ENCODE measurements around the gene FGF11. TPM values are rescaled to one million over a fixed set of nuclear protein-coding genes. Genes with fewer than 3 reads are reported as not detected.
A peak's percentile ranks its signal among the peaks of the same experiment; 100 is the strongest.

FGF11 gene
- total and polyA plus RNA-seq, 2 of the 13 experiments (the other 11 are each of a cell fraction or from before 2014, with no cell fraction given): 0.20 to 7.6 TPM

DNA sequence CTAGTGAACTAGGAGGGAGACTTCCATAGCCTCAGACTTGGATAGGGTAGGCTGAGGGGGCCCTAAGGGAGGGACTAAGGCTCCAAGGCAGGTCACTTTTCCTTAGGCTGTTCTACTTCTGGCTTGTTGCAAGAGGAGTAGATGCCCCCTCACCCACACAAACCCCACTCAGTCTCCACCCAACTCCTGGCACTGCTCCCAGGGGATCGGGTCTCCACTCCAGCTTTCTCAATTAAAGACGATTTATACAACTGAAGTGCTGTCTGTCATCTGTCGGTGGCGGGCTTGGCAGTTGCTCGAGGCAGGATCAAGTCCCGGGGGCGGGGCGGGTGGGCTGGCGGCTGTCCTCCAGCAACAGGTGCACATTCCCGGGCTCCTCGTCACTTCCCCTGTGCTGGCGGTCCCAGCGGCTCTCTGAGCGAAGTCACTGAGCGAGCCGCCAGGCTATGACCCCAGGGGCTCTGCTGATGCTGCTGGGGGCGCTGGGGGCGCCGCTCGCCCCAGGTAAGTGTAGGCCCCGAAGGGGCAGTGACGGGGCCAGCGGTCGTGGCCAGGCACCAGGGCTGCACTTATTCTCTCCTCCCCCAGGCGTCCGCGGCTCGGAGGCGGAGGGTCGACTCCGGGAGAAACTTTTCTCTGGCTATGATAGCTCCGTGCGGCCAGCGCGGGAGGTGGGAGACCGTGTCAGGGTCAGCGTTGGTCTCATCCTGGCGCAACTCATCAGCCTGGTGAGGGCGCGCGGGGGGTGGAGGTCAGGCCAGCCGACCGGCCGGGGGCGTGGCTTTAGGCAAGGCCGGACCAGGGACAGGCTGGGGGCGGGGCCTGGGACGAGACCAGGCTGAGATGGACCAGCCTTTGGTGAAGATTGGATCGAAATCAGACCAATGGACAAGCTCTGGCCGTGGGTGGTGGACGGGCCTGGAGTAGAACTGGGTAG is 5.6 kb downstream of the FGF11 start, which contains the start of gene CHRNB1 (continued):
- TF ChIP-seq ZNF354B (CRISPR knock-in tag; IDR thresholded peaks at IDR 0.05) (no peak), ATAD3A (CRISPR knock-in tag; IDR thresholded peaks at IDR 0.05) (no peak), ZNF350 (CRISPR knock-in tag; IDR thresholded peaks at IDR 0.05; ENCODE audit: borderline replicate concordance, low read depth) (peak; percentile 65; the same call in 1 of the 2 replicates), ETV5 (CRISPR knock-in tag; IDR thresholded peaks at IDR 0.05; ENCODE audit: borderline replicate concordance) (peak; percentile 51; the same call in 1 of the 2 replicates), KLF13 (CRISPR knock-in tag; IDR thresholded peaks at IDR 0.05) (no peak), RBM39 (IDR thresholded peaks at IDR 0.05; ENCODE audit: low read depth, low read length, poor library complexity, severe bottlenecking) (peak; percentile 84), HDAC1 (CRISPR knock-in tag; IDR thresholded peaks at IDR 0.05) (peak; percentile 57; the same call in 1 of the 2 replicates), ATM (IDR thresholded peaks at IDR 0.05; ENCODE audit: borderline replicate concordance) (no peak), PHF20 (CRISPR knock-in tag; IDR thresholded peaks at IDR 0.05) (no peak), IRF2 (CRISPR knock-in tag; IDR thresholded peaks at IDR 0.05) (peak; percentile 37; the same call in 1 of the 2 replicates), HOXA5 (CRISPR knock-in tag; IDR thresholded peaks at IDR 0.05) (peak; percentile 38; the same call in 1 of the 2 replicates), ZNF841 (CRISPR knock-in tag; IDR thresholded peaks at IDR 0.05; ENCODE audit: borderline replicate concordance) (no peak), ZNF484 (CRISPR knock-in tag; IDR thresholded peaks at IDR 0.05; ENCODE audit: borderline replicate concordance, low read depth) (peak; percentile 21; the same call in 1 of the 2 replicates)
- TF ChIP-seq, protein P1, sequence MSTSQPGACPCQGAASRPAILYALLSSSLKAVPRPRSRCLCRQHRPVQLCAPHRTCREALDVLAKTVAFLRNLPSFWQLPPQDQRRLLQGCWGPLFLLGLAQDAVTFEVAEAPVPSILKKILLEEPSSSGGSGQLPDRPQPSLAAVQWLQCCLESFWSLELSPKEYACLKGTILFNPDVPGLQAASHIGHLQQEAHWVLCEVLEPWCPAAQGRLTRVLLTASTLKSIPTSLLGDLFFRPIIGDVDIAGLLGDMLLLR (CRISPR knock-in tag; IDR thresholded peaks at IDR 0.05): no peak
- TF ChIP-seq, protein P2, sequence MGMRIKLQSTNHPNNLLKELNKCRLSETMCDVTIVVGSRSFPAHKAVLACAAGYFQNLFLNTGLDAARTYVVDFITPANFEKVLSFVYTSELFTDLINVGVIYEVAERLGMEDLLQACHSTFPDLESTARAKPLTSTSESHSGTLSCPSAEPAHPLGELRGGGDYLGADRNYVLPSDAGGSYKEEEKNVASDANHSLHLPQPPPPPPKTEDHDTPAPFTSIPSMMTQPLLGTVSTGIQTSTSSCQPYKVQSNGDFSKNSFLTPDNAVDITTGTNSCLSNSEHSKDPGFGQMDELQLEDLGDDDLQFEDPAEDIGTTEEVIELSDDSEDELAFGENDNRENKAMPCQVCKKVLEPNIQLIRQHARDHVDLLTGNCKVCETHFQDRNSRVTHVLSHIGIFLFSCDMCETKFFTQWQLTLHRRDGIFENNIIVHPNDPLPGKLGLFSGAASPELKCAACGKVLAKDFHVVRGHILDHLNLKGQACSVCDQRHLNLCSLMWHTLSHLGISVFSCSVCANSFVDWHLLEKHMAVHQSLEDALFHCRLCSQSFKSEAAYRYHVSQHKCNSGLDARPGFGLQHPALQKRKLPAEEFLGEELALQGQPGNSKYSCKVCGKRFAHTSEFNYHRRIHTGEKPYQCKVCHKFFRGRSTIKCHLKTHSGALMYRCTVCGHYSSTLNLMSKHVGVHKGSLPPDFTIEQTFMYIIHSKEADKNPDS (CRISPR knock-in tag; IDR thresholded peaks at IDR 0.05): no peak
- TF ChIP-seq, protein P3, sequence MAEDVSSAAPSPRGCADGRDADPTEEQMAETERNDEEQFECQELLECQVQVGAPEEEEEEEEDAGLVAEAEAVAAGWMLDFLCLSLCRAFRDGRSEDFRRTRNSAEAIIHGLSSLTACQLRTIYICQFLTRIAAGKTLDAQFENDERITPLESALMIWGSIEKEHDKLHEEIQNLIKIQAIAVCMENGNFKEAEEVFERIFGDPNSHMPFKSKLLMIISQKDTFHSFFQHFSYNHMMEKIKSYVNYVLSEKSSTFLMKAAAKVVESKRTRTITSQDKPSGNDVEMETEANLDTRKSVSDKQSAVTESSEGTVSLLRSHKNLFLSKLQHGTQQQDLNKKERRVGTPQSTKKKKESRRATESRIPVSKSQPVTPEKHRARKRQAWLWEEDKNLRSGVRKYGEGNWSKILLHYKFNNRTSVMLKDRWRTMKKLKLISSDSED (CRISPR knock-in tag; IDR thresholded peaks at IDR 0.05): no peak
- TF ChIP-seq, protein P4, sequence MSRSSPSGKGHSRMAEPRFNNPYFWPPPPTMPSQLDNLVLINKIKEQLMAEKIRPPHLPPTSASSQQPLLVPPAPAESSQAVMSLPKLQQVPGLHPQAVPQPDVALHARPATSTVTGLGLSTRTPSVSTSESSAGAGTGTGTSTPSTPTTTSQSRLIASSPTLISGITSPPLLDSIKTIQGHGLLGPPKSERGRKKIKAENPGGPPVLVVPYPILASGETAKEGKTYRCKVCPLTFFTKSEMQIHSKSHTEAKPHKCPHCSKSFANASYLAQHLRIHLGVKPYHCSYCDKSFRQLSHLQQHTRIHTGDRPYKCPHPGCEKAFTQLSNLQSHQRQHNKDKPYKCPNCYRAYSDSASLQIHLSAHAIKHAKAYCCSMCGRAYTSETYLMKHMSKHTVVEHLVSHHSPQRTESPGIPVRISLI (CRISPR knock-in tag; IDR thresholded peaks at IDR 0.05; ENCODE audit: borderline replicate concordance): no peak
- TF ChIP-seq, protein P5, sequence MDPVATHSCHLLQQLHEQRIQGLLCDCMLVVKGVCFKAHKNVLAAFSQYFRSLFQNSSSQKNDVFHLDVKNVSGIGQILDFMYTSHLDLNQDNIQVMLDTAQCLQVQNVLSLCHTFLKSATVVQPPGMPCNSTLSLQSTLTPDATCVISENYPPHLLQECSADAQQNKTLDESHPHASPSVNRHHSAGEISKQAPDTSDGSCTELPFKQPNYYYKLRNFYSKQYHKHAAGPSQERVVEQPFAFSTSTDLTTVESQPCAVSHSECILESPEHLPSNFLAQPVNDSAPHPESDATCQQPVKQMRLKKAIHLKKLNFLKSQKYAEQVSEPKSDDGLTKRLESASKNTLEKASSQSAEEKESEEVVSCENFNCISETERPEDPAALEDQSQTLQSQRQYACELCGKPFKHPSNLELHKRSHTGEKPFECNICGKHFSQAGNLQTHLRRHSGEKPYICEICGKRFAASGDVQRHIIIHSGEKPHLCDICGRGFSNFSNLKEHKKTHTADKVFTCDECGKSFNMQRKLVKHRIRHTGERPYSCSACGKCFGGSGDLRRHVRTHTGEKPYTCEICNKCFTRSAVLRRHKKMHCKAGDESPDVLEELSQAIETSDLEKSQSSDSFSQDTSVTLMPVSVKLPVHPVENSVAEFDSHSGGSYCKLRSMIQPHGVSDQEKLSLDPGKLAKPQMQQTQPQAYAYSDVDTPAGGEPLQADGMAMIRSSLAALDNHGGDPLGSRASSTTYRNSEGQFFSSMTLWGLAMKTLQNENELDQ (CRISPR knock-in tag; IDR thresholded peaks at IDR 0.05; ENCODE audit: borderline replicate concordance): no peak

All from HepG2 (cell line).